H9 (cell line): Measurements from ENCODE around the gene MACROH2A1. TPM values are rescaled to one million over a fixed set of nuclear protein-coding genes. Genes with fewer than 3 reads are reported as not detected.

ENCODE experiments used
- DNase-seq: peaks from one replicate; pipeline ENCODE4 v3.0.0-alpha.2; 2017
- H2AFZ ChIP-seq: one replicate; pipeline ENCODE4 v1.6.1; 2013; ENCODE audit warnings: mild to moderate bottlenecking, low read length, control low read depth, moderate library complexity
- H2AK5ac ChIP-seq: 2 replicates; pipeline ENCODE4 v1.6.1; 2013; ENCODE audit warnings: low read length, control low read depth, mixed read lengths; ENCODE audit not compliant: insufficient read length
- H2BK120ac ChIP-seq: one replicate; pipeline ENCODE4 v1.6.1; 2013; ENCODE audit warnings: low read depth, mild to moderate bottlenecking, low read length, control low read depth, inconsistent platforms; ENCODE audit not compliant: poor library complexity, severe bottlenecking
- H2BK12ac ChIP-seq: 2 replicates; pipeline ENCODE4 v1.6.1; 2013; ENCODE audit warnings: low read length, control low read depth, mixed read lengths, low read depth; ENCODE audit not compliant: insufficient read length
- H2BK15ac ChIP-seq: 2 replicates; pipeline ENCODE4 v1.6.1; 2013; ENCODE audit warnings: low read depth, low read length, control low read depth
- H2BK20ac ChIP-seq: one replicate; pipeline ENCODE4 v1.6.1; 2013; ENCODE audit warnings: low read depth, mild to moderate bottlenecking, low read length, control low read depth, inconsistent platforms; ENCODE audit not compliant: poor library complexity, severe bottlenecking
- H2BK5ac ChIP-seq: 2 replicates; pipeline ENCODE4 v1.6.1; 2013; ENCODE audit warnings: low read length, control low read depth, mixed read lengths; ENCODE audit not compliant: insufficient read length
- H3K14ac ChIP-seq: 2 replicates; pipeline ENCODE4 v1.6.1; 2013; ENCODE audit warnings: low read length, control low read depth; ENCODE audit not compliant: insufficient read depth
- H3K18ac ChIP-seq: 2 replicates; pipeline ENCODE4 v1.6.1; 2013; ENCODE audit warnings: low read depth, mild to moderate bottlenecking, mixed read lengths, low read length, control low read depth; ENCODE audit not compliant: insufficient read length
- H3K23ac ChIP-seq: 2 replicates; pipeline ENCODE4 v1.6.1; 2013; ENCODE audit warnings: low read length, control low read depth, mixed read lengths, low read depth; ENCODE audit not compliant: insufficient read length
- H3K23me2 ChIP-seq: 2 replicates; pipeline ENCODE4 v1.6.1; 2013; ENCODE audit warnings: low read depth, mild to moderate bottlenecking, mixed read lengths, low read length, control low read depth; ENCODE audit not compliant: insufficient read length, poor library complexity, severe bottlenecking
- H3K27ac ChIP-seq: 2 replicates; pipeline ENCODE4 v1.5.1; 2013; ENCODE audit warnings: low read length, control low read depth, mixed read lengths, low read depth; ENCODE audit not compliant: insufficient read length
- H3K27me3 ChIP-seq: 2 replicates; pipeline ENCODE4 v1.6.1; 2013; ENCODE audit warnings: low read length, control low read depth, inconsistent platforms; ENCODE audit not compliant: insufficient read depth
- H3K4ac ChIP-seq: 2 replicates; pipeline ENCODE4 v1.6.1; 2013; ENCODE audit warnings: low read depth, mild to moderate bottlenecking, control low read depth, inconsistent platforms, low read length, moderate library complexity
- H3K4me1 ChIP-seq: 2 replicates; pipeline ENCODE4 v1.6.1; 2013; ENCODE audit warnings: low read length, control low read depth, inconsistent platforms; ENCODE audit not compliant: insufficient read depth
- H3K4me2 ChIP-seq: 2 replicates; pipeline ENCODE4 v1.6.1; 2013; ENCODE audit warnings: low read length, control low read depth, mixed read lengths; ENCODE audit not compliant: insufficient read length, insufficient read depth
- H3K56ac ChIP-seq: 2 replicates; pipeline ENCODE4 v1.6.1; 2013; ENCODE audit warnings: low read depth, mild to moderate bottlenecking, mixed read lengths, low read length, control low read depth; ENCODE audit not compliant: insufficient read length
- H3K79me1 ChIP-seq: 2 replicates; pipeline ENCODE4 v1.6.1; 2013; ENCODE audit warnings: low read depth, mild to moderate bottlenecking, moderate library complexity, low read length, control low read depth, inconsistent platforms; ENCODE audit not compliant: insufficient read depth, poor library complexity, severe bottlenecking
- H3K79me2 ChIP-seq: 2 replicates; pipeline ENCODE4 v1.6.1; 2013; ENCODE audit warnings: low read length, control low read depth, inconsistent platforms; ENCODE audit not compliant: insufficient read depth
- H3K9ac ChIP-seq: 2 replicates; pipeline ENCODE4 v1.6.1; 2013; ENCODE audit warnings: low read length, control low read depth, mixed read lengths; ENCODE audit not compliant: insufficient read length; ENCODE audit errors: extremely low read depth
- H3K9me3 ChIP-seq: one replicate; pipeline ENCODE4 v1.6.1; 2013; ENCODE audit warnings: low read depth, low read length, inconsistent platforms; ENCODE audit not compliant: control insufficient read depth
- H3T11ph ChIP-seq: one replicate; pipeline ENCODE4 v1.6.1; 2013; ENCODE audit warnings: mild to moderate bottlenecking, low read length, control low read depth, inconsistent platforms
- H4K20me1 ChIP-seq: one replicate; pipeline ENCODE4 v1.6.1; 2013; ENCODE audit not compliant: control insufficient read depth, insufficient read length, insufficient read depth
- H4K5ac ChIP-seq: 2 replicates; pipeline ENCODE4 v1.6.1; 2013; ENCODE audit warnings: low read depth, mild to moderate bottlenecking, mixed read lengths, low read length, control low read depth; ENCODE audit not compliant: insufficient read length
- H4K8ac ChIP-seq: replicated peaks from 2 replicates; pipeline ENCODE4 v1.6.1; 2013; ENCODE audit warnings: low read length, control low read depth, mixed read lengths, low read depth; ENCODE audit not compliant: insufficient read length
- H4K91ac ChIP-seq: 2 replicates; pipeline ENCODE4 v1.6.1; 2013; ENCODE audit warnings: low read depth, mild to moderate bottlenecking, moderate library complexity, mixed read lengths, low read length, control low read depth; ENCODE audit not compliant: insufficient read length
- H3K27ac Mint-ChIP-seq, 3 experiments: 2 replicates in 2 of 3; 3 replicates in 1 of 3; pipeline ENCODE4 v1.8.0; 2020 to 2021; ENCODE audit warnings: mixed read lengths in 3 of 3, mild to moderate bottlenecking in 1 of 3, moderate library complexity in 1 of 3
- H3K27me3 Mint-ChIP-seq: 2 replicates; pipeline ENCODE4 v1.8.0; 2021; ENCODE audit warnings: low read depth, mild to moderate bottlenecking, moderate library complexity, mixed read lengths
- H3K36me3 Mint-ChIP-seq, 3 experiments: 2 replicates in 2 of 3; 3 replicates in 1 of 3; pipeline ENCODE4 v1.8.0; 2020 to 2021; ENCODE audit warnings: low read depth in 3 of 3, mixed read lengths in 3 of 3; ENCODE audit not compliant: insufficient read depth in 1 of 3
- H3K4me1 Mint-ChIP-seq, 2 experiments: 2 replicates each; pipeline ENCODE4 v1.8.0; 2020; ENCODE audit warnings: mixed read lengths in 2 of 2
- H3K4me3 Mint-ChIP-seq, 2 experiments: 2 replicates in 1 of 2; 3 replicates in 1 of 2; pipeline ENCODE4 v1.8.0; 2020 to 2021; ENCODE audit warnings: mild to moderate bottlenecking in 2 of 2, mixed read lengths in 2 of 2, moderate library complexity in 1 of 2
- H3K9me3 Mint-ChIP-seq, 2 experiments: 2 replicates in 1 of 2; 3 replicates in 1 of 2; pipeline ENCODE4 v1.8.0; 2020; ENCODE audit warnings: mild to moderate bottlenecking in 2 of 2, mixed read lengths in 2 of 2, moderate library complexity in 1 of 2
- CTCF ChIP-seq: fragments of 200-600 bp; sonication (generic); conservative IDR thresholded peaks from 3 replicates; pipeline ENCODE4 v1.8.0; 2021; ENCODE audit warnings: antibody characterized with exemption, mild to moderate bottlenecking
- WGBS: extraction: QIAGEN DNeasy Blood & Tissue Kit; methylation state at CpG from one replicate; pipeline ENCODE4 v1.1.7; 2013; ENCODE audit warnings: missing lambda C conversion rate, low lambda C conversion rate, mixed read lengths; ENCODE audit not compliant: insufficient read length; ENCODE audit errors: extremely low coverage; 5-methylcytosine and 5-hydroxymethylcytosine counted together
- total RNA-seq: library from RNA; stranded (reverse); gene quantifications from 2 replicates; pipeline ENCODE4 v1.2.1, GENCODE V29; 2021

MACROH2A1 gene
- total RNA-seq, 1 experiment from 2014 or later: 111 TPM

GRCh38 chr5:135444360-135444759, 45.3 kb upstream of the MACROH2A1 start:
- no peak overlapping the region for H4K91ac ChIP-seq
- H3K18ac ChIP-seq: no peak overlapping the region
- no peak overlapping the region for H2BK15ac ChIP-seq
- no peak overlapping the region for H3K4me3 Mint-ChIP-seq
- H2BK20ac ChIP-seq: no peak overlapping the region
- no peaks in the 10 kb centered on the region for H3K4me1 ChIP-seq
- no peaks in the 10 kb centered on the region; a peak in 1 of 5 replicates for H3K9me3 Mint-ChIP-seq
- TF ChIP-seq CTCF: no peak
- no peak overlapping the region for H3K23ac ChIP-seq
- DNase-seq: no peak
- no peak overlapping the region for H2AK5ac ChIP-seq
- no peak overlapping the region for H3K9ac ChIP-seq
- H2BK120ac ChIP-seq: no peak overlapping the region
- no peak overlapping the region for H3K56ac ChIP-seq
- WGBS: no CpG with 5 or more reads among the region's 13 CpGs
- H3K14ac ChIP-seq: no peak overlapping the region
- H3K36me3 Mint-ChIP-seq: no peaks in the 10 kb centered on the region
- no peak overlapping the region for H4K8ac ChIP-seq
- no peak overlapping the region for H2AFZ ChIP-seq
- no peaks in the 10 kb centered on the region for H3K9me3 ChIP-seq
- no peaks in the 10 kb centered on the region for H3K23me2 ChIP-seq
- no peaks in the 10 kb centered on the region for H4K20me1 ChIP-seq
- H3K79me1 ChIP-seq: no peaks in the 10 kb centered on the region
- H3K27ac Mint-ChIP-seq: no peak overlapping the region
- H3K27me3 Mint-ChIP-seq: peaks cover 59% of the 10 kb centered on the region
- H3K27me3 ChIP-seq: peaks cover 2% of the 10 kb centered on the region; the same call in 1 of the 2 replicates
- H3K4ac ChIP-seq: no peak overlapping the region
- H3K79me2 ChIP-seq: no peaks in the 10 kb centered on the region
- no peak overlapping the region for H2BK5ac ChIP-seq
- peaks cover 12 to 14% of the 10 kb centered on the region in 2 experiments for H3K4me1 Mint-ChIP-seq
- H2BK12ac ChIP-seq: no peak overlapping the region
- H3K27ac ChIP-seq: no peak overlapping the region
- H3T11ph ChIP-seq: no peak overlapping the region
- no peak overlapping the region for H4K5ac ChIP-seq
- no peak overlapping the region for H3K4me2 ChIP-seq
